Fibroblast of skin of right quadriceps (primary cell): ENCODE data around the gene LRRC15.

Experiments used
- DNase-seq: peaks from one replicate; pipeline ENCODE4 v3.0.0-alpha.2; 2013

LRRC15 gene

DNA sequence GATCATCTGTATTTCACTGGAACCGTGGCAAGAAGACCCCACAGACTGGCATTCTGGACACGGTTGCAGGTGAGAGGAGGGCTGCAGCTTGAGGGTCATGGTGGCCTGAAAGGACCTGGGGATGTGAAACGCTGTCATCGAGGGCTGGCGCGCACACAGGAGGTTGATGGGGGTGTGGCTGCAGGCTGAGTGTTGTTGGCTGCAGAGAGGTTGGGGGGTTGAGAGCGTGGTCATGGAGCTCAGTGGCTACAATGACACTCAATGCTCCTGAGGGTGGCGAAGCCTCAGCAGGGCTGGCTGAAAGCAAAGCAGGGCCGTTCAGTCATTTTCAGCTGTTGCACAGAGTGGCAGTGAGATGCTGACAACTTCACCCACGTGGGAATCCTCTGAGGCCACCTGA, 39.4 kb downstream of the LRRC15 start:
- no peak for DNase-seq

DNA sequence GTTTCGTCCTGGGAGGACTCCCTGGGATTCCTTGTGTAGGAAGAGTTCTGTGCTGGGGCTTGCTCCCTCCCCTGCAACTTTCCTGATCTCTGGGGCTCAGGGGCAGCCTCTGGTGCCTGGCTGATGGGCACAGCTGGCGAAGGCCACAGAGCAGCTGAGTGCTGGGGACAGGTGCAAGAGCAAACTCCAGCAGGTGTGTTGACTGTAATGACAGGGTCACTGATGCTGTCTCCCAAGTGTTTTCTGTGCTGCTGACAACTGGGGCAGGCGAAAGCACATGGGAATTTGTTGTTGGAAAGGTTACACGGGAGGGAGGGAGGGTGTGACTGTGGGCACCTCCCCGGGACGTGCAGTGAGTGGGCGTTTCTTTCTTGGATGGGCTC, 40.0 kb downstream of the LRRC15 start:
- no peak for DNase-seq

DNA sequence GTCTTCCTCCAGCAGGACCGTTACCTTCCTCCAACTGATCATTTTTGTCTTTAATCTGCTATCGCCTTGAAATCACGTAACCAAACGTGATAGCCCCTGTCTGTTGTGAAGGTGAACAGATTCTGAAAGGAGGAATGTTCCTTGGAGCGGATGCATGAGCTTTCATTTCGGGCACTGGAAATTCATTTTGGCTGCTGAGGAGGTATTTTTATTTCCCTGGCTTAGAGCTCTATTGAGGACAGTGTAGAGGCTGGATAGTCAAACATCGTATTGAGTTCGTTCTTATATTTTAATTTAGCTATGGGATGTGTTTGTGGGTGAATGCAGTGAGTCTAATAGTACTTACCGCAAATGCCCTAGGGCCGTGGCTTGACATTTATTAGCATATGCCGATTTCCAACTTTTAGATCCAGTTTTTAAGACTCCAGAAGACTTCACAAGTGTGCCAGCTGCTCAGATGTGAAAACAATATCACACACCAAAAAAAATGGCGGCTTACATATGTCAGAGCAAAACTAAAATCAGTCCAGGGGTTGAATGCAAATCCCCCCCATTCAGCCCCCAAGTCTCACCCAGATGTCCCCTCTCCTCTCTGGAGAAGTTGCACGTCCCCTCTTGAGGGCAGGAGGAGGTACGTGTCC, 40.5 kb downstream of the LRRC15 start:
- DNase-seq, result no peak

DNA sequence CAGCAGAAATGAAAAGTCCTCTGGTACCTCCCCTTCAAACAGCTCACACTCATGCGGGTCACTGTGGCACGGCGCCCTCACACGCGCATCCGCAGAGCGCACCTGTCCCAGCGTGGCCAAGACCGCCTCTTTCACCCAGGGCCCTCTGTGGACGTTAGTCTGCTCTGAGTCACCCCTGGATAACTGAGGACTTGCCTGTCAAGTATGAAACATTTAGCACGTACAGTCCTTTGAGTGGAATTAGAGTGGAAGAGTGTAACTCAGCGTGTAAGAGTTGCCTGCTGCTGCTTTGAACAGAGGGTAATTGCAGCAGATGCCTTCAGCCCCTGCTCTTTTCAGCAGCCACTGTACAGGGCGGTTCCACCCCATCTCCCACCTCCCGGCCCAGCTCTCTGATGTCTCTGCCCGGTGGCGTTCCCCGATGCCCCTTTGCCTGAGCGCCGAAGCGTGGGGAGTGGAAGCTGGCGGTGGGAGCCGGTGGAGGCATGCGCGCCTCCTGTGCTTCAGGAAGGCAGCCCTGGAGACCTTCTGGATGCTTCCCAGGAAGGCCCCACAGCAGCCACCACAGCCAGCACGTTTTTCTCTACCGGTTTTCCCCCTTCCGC, 41.4 kb downstream of the LRRC15 start:
- peak; percentile 73 for DNase-seq

DNA sequence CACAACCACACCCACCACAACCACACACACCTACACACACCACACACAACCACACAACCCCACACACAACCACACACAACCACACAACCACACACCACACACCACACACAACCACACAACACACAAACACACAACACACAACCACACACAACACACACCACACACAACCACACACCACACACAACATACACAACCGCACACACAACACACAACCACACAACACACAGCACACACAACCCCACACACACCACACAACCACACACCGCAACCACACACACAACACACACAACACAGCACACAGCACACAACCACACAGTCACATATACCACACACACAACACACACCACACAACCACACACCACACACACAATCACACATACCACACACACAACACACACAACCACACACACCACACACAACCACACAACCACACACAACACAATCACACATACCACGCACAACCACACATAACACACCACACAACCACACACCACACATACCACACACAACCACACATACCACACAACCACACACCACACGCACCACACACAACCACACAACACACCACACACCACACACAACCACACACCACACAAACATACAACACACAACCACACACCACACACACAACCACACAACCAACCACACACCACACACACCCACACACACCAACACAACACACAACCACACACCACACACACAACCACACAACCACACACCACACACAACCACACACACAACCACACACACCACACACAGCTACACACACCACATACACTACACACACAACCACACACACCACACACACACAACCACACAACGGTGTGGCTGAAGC, 42.1 kb downstream of the LRRC15 start:
- DNase-seq, result peak; percentile 29

DNA sequence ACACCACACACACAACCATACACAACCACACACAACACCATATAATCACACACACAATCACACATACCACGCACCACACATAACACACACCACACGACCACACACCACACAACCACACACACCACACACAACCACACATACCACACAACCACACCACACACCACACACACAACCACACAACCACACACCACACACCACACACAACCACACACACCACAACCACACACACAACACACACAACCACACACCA, 42.6 kb downstream of the LRRC15 start:
- DNase-seq, result no peak

DNA sequence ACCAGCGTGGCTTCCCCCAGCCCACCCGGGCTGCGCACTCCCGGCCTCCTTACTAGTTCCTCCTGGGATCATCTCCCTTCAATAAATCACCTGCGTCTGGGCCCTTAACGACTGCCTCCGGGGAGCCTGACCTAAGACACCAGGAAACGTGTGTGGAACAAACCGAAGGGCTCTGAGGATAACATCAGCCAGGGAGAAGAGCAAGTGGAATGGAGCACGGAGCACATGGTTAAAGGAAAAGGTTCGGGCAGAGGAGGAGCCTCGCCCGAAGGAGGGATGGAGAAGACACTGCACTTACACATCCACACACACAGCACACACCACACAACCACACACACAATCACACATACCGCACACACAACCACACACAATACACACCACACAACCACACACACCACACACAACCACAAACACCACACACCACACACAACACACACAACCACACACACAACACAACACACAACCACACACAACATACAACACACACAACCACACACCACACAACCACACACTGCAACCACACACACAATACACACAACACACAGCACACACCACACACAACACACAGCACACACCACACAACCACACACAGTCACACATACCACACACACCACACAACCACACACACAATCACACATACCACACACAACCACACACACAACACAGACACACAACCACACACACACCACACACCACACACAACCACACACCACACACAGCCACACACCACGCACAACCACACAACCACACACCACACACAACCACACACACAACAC, 43.2 kb downstream of the LRRC15 start:
- DNase-seq, result peak; percentile 39

DNA sequence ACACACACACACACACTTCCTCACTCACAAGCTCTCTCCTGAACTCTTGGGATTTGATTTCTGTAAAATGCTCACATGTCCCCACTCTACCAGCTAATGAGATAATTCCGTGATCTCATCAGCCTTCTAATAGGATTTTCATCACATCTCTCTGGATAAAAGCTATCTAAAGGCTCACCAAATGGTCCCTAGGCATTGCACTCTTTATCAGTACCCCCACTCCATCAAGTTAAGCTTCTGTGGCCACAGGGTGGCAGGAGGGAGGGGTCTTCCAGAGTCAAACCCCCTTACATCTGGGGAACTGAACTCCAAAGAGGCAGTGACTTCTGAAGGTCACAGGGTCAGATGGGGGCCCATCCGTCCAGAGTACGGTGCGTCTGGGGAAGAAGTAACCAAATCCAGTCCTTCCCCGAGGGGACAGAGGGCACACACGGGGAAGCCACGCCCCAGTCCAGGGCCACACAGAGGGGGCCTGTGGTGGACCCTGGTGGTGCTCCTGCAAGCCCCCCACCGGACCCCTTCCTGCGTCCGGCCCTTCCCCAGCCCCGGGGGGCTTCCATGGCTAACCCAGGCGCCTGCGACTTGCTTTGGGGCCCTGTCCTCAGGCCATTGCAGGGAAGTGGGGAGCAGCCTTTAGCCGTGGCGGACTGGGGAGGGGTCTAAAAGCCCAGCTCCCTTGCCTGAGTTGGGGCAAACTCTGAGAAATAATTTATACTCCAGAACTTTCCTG, 44.0 kb downstream of the LRRC15 start:
- DNase-seq, result no peak

DNA sequence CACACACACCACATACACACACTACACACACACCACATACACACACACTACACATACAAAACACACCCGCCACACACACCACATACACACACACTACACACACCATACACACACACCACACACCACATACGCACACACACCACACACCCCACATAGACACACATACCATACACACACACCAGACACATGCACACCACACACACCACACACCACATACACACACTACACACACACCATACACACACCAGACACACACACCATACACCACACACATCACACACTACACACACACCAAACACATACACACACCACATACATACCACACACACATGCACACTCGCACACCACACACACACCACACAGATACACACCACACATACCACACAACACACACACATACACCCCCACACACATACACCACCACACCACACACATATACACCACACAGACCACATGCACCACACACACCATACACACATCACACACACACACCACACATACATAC, 44.7 kb downstream of the LRRC15 start:
- no peak for DNase-seq

DNA sequence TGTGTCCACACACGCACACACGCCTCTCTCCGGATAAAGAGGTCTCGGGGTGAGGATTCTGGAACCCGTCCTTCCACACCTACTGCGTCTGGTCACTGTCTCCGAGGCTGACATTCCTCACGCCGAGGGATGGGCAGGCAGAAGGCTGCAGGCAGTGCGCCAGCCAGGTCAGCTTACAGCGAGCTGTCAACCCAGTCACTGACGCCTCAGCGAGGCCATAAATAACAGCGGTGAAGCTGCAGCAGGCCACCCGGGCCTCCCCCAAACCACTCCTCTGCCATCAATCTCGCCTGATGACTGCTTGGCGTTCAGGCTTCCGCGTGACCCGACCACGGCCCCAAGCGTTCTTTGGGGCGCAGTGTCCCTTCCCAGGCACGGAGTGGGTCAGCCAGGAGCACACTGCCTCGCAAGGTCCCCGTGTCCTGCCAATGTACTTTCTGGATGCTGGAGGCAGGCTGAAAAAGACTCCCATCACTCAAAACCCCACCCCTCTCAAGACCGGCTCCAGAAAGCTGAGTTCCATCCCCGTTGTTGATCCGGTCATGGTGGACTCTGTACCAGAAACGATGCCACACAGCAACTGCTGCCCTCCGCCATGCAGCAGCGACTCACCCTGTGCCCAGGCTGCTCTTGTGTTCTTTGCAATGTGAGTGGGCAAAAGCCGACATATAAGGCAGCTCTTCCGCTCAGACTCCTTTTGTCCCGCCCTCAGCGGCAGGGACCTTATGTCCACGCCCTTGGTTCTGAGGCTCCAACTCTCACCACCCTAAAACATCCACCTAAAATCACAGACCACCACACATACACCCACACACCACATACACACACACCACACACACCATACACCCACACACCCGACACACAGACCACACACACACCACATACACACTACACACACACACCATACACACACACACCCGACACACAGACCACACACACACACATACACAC, 45.5 kb downstream of the LRRC15 start:
- peak; percentile 72 for DNase-seq

DNA sequence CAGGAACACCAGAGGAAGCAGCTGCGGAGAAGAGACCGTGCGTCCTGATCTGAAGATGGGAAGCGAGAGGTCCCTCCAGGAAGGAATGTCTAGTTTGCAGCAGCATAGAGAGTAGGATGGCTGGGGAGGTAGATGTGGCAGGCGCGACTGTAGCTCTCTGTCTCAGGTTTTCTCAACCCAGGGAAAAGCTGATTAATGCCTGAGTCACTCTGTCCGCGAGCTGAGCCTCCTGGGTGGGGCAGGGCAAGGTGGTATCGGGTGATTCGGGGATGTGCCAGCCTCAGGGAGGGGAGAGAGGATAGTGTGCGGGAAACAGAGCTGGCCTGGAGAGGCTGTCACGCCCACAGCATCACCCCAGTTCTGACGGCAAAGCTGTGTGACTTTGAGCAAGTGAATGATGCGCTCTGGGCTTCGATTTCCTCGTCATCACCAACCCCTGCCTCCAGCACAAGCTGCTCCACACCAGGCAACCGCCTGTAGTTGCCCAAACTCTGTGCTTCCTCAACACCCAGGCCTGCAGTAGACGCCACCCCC, 46.8 kb downstream of the LRRC15 start:
- DNase-seq, result peak; percentile 81

DNA sequence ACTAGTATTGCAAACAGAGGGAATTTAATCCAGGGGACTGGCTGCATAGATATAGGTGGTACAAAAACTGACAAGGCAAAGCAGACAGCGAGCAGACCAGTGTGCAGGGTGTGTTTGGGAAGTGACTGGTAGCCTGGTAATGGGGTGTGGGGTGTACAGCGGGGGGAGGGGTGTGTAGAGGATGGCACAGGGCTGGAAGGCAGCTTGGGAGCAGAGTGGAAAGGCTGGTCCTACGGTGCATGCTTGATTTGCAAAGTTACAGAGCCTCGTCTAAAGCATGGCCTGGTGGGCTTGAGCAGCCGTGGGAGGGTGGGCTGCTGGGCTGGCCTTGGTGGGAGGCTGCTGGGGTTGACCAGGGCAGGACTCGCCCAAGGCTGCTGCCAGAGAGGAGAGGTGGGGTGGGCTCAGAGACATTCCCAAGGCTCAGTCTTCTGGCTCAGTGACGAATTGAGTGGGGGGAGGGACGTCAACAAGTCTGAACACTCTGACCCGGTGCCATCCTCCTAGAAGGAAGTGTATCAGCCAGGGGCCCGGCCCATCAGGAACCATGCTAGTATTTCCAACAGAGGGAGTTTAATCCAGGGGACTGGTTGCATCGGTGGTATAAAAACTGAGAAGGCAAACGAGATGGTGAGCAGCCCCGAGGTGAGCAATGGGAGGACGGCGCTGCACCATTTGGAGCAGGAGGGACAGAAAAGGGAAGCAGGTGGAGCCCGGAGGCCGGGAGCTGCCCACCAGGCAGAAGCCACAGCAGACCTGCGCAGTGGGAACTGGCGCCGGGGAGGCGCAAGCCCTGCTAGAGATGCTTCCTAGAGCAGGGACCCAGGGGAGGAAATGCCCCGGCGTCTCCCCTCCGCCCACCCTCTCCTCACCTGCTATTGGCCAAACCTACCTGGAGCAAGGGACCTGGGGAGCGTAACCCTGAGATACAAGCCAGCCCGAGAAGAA, 47.6 kb downstream of the LRRC15 start:
- DNase-seq, result no peak

DNA sequence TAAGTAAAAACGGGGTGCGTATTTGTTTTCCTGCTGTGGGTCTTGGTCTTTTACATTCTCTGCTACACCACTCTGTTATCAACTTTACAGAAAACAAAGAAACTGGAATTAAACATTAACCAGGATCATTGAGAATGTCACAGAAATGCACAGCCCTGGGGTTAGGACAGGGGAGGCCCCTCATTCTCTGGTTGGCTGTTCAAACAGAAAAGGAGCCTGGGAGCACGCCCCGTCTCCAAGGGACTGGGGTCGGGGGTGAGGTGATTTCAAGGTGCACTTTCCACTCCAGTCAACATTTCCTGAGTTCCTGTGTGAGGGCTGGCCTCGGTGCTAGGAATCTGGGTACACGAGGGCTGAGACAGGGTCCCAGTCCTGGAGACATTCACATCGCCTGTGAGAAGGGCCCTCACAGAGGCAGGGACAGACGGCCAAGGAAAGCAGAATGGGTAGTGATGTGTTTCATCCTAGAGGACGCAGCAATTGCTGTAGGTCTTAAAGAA, 48.7 kb downstream of the LRRC15 start:
- DNase-seq, result no peak

DNA sequence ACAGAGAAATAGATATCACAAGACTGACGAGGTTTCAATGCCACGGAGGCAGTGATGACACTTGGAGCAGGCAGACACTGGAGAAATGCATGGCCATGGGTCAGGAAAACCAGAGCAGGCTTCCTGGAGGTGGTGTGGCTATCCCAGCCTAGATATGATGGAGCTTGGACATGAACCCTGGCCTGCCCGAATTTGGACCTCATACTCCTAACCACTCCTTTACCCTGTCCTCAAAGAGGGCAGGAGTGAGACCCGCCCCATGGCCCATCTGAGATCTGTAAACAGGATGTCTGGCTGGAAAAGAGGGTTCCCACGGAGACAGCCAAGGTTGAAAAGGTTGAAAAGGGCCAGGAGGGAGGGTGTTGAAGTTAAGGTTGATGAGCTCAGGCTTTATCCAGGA, 49.4 kb downstream of the LRRC15 start:
- DNase-seq, result no peak

DNA sequence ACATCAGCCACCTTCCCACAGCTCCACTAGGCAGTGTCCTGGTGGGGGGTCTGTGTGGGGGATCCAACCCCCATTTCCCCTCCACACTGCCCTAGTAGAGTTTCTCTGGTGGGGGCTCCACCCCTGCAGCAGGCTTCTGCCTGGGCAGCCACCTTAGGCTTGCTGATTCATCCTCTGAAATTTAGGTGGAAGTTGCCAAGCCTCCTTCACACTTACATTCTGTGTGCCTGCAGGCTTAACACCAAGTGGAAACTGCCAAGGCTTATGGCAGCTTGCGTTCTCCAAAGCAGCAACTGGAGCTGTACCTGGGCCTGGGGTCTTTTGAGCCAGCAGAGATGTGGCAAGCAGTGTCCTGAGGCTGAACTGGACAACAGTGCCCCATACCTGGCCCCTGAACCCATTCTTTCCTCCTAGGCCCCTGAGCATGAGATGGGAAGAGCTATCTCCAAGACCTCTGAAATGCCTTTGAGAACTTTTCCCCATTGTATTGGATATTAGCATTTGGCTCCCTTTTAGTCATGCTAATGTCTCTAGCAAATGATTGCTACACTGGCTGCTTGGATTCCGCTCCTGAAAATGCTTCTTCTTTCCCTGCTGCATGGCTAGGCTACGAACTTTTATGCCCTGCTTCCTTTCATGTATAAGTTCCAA, 50.9 kb downstream of the LRRC15 start:
- no peak for DNase-seq

DNA sequence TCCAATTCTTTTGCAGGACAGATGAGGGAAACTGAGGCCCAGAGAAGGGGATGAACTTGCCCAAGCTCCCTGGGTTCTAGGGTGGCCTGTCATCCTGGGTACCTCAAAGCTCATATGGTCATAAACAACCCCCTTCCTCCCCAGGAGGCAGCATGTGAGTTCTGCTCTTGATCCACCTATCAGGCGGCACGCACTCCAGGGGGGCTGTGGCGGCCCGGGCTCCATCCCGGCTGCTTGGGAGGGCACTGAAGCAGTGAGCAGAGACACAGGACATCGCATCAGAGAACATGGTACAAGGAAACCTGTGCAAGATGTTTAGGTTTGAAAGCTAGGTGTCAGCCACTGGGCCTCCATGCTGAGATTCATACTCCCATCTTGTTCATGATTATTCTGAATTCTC, 52.6 kb downstream of the LRRC15 start:
- DNase-seq, result no peak

DNA sequence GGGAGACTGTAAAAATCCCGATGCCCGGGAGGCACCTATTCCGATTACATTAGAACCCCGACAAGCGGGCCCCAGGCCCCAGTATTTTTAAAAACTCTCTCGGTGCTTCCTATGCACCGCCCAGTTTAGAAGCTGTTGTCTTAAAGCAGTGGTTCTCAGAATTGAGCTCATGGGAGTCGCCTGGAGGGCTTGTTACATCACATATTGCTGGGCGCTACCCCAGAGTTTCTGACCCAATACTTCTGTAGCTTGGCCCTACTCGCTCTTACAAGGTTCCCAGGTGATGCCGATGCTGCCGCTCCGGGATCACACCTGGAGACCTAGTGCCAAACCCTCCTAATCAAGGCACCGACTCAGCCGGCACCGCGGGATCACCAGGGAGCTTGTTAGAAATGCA, 53.6 kb downstream of the LRRC15 start:
- no peak for DNase-seq

DNA sequence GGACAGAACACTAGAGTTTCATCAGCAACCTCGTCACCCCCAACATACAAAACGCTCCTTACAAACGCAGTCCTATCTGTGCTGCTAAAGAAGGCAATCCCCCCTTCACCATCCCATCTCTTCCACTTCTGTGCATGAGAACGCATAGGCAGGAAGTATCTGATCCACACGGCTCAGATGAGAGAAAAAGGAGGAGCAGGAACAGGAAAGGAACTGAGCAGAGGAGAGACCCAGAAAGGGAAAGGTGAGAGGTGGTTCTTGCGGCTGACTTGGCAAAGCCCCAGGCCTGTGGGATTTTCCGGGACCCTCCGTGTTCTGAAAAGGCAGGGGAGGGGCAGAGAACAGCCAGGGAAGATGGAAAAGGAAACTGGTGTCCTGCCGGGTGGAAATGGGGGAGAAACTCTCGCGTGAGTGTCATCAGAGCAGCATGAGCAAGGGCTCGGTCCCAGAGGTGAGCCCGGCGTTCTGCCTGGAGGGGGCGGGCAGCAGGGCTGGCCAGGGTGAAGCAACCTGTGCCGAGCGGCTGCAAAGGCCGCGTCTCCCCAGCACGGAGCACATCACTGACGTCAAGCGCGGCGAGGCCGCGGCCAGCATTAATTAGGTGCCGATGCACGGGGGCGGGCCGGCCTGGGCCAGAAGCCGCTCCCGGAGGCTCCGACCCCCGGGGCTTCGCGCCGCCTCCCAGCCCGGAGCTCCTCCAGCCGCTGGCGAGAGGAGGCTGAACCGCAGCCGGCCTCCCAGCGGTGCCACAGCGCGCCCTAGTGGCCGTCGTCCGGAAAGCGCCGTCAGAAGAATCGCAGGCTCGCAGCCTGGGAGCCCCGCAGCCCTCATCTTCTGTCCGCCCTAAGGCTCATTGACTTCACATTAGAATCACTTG, 54.2 kb downstream of the LRRC15 start:
- peak; percentile 88 for DNase-seq
